ENCODE data around the gene PTAFR. TPM values are rescaled to one million over a fixed set of nuclear protein-coding genes. Genes with fewer than 3 reads are reported as not detected.

The PTAFR gene
- total RNA-seq, 1 experiment from 2014 or later, result 74.2 TPM

DNA sequence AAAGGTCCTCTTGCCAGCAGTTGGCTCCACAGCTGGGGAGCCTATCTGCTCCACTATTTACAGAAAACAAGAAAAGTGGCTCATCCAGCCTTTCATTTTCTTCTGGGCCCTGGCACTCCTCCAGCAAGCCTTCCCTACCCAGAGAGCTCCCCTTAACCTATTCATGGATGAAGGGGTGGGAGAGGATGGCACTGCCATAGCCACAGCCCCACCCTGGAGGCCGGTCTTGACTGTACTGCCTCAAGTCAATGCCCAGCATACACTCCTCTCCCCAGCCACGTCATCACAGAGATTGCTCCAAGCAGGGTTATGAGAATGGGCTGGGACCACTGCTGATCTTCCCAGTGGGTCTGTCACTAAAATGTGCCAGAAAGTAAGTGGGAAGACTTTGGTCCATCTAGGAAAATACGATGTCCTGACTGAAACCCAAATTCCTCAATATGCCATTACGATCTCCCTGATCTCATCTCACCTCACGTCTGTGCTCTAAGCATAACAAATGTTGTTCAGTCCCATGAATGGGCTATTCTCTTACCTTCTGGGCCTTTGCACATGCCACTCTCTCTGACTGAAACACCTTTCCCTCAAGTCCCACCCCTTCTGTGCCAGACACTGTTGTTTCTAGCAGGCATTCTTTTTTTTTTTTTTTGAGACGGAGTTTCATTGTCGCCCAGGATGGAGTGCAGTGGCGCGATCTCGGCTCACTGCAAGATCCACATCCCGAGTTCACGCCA lies 21.4 kb upstream of the PTAFR start:
- H3K4me1 ChIP-seq (ENCODE audit: low read length), result peaks cover 8% of the 10 kb centered on the region
- H2AFZ ChIP-seq (ENCODE audit: low read length), result no peak overlapping the region
- no peaks in the 10 kb centered on the region for H3K9me2 ChIP-seq (replicated peaks; ENCODE audit: insufficient read depth, low read length)
- H3K36me3 ChIP-seq (ENCODE audit: insufficient read depth, low read length), result peaks cover 33% of the 10 kb centered on the region
- no peaks in the 10 kb centered on the region for H3K79me2 ChIP-seq (ENCODE audit: low read length)
- no peak overlapping the region for H3K4me3 ChIP-seq (ENCODE audit: low read length)
- no peak overlapping the region for H3K4me2 ChIP-seq (ENCODE audit: low read depth, low read length, poor library complexity, severe bottlenecking)
- H4K20me1 ChIP-seq (ENCODE audit: insufficient read depth, low read depth, low read length), result no peaks in the 10 kb centered on the region
- H3K27ac ChIP-seq (ENCODE audit: low read length), result no peak overlapping the region
- no peak for DNase-seq
- no peaks in the 10 kb centered on the region for H3K27me3 ChIP-seq (ENCODE audit: low read length)
- no peak overlapping the region for H3K9ac ChIP-seq (ENCODE audit: low read length)
- no peaks in the 10 kb centered on the region for H3K9me3 ChIP-seq (ENCODE audit: low read length)

DNA sequence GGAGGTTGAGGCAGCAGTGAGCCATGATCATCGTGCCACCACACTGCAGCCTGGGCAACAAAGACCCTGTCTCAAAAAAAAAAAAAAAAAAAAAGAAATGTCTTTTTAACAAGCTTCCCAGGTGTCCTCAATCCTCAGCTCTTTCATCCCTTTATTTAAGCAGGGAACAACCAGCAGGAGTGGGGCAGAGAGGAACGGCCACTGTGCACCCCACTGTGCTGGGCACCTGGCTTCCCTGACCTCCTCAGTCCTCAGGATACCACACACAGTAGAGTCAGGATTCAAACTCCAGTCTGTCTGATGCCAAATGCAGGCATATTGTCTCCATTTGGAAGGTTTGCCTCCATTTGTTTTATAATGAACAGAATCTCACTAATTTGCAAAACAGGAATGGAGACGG lies 19.8 kb upstream of the PTAFR start:
- Histone ChIP-seq H3K9me2 (replicated peaks; ENCODE audit: insufficient read depth, low read length) (no peaks in the 10 kb centered on the region), H4K20me1 (ENCODE audit: insufficient read depth, low read depth, low read length) (no peaks in the 10 kb centered on the region), H2AFZ (ENCODE audit: low read length) (no peak overlapping the region), H3K27me3 (ENCODE audit: low read length) (no peaks in the 10 kb centered on the region), H3K79me2 (ENCODE audit: low read length) (no peaks in the 10 kb centered on the region), H3K4me1 (ENCODE audit: low read length) (peaks cover 8% of the 10 kb centered on the region), H3K9ac (ENCODE audit: low read length) (no peak overlapping the region), H3K4me2 (ENCODE audit: low read depth, low read length, poor library complexity, severe bottlenecking) (no peak overlapping the region), H3K27ac (ENCODE audit: low read length) (no peak overlapping the region), H3K4me3 (ENCODE audit: low read length) (no peak overlapping the region), H3K36me3 (ENCODE audit: insufficient read depth, low read length) (peaks cover 32% of the 10 kb centered on the region), H3K9me3 (ENCODE audit: low read length) (no peaks in the 10 kb centered on the region)
- no peak for DNase-seq

DNA sequence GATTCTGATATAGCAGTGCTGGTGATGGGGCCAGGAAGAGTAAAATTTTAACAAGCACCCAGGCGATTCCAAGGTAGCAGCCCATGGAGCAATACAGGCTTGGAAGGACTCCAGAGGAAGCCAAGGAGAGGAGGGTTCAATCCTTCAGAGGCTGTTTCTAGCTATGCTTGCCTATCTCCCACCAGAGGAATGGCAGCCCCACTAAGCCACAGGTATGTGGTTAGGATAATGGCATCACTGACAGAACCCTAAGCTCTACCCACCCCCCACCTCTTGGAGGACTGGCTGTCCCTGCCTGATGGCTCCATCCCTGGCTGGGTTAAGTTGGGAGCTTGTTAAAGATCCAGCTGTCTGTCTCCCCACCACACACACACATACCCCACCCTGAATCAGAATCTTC lies 19.3 kb upstream of the PTAFR start:
- Histone ChIP-seq H3K36me3 (ENCODE audit: insufficient read depth, low read length) (peaks cover 26% of the 10 kb centered on the region), H3K4me3 (ENCODE audit: low read length) (no peak overlapping the region), H3K4me1 (ENCODE audit: low read length) (peaks cover 8% of the 10 kb centered on the region), H3K4me2 (ENCODE audit: low read depth, low read length, poor library complexity, severe bottlenecking) (no peak overlapping the region), H3K79me2 (ENCODE audit: low read length) (no peaks in the 10 kb centered on the region), H3K9me2 (replicated peaks; ENCODE audit: insufficient read depth, low read length) (no peaks in the 10 kb centered on the region), H2AFZ (ENCODE audit: low read length) (no peak overlapping the region), H4K20me1 (ENCODE audit: insufficient read depth, low read depth, low read length) (no peaks in the 10 kb centered on the region), H3K27ac (ENCODE audit: low read length) (no peak overlapping the region), H3K9ac (ENCODE audit: low read length) (no peak overlapping the region), H3K9me3 (ENCODE audit: low read length) (no peaks in the 10 kb centered on the region), H3K27me3 (ENCODE audit: low read length) (no peaks in the 10 kb centered on the region)
- no peak for DNase-seq

DNA sequence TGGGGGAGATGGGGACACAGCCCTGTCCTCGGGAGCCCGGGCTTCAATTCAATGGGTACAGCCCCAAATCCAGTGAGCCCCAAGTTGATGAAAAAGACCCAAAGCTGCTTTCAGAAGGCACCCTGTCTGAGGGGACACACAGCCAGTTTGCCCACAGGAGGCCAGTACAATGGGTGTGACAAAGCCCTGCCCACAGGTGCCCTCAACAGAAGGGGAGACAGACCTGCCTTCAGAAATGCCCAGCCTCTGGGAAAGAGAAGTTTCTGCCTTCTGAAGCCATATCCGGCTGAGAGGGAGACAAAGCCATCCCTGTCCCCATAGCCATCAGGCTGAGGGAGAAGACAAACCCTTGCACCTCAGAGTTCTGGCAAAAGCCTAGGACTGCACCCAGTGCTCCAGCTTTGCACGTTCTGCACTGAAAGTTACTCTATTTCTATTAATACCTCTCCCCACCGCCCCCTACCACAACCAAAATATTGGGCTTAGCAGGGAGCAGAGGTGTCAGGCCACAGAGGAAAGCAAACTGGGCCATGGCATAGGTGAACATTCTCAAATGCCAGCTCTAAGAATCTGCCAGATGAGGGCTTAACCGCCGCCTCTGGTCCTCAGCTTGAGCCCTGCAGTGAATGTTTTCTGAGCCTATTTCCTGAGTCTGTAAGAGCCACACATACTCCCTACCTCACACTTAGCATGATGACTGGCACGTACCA lies 18.0 kb upstream of the PTAFR start:
- no peak overlapping the region for H3K27ac ChIP-seq (ENCODE audit: low read length)
- no peaks in the 10 kb centered on the region for H4K20me1 ChIP-seq (ENCODE audit: insufficient read depth, low read depth, low read length)
- H3K9me3 ChIP-seq (ENCODE audit: low read length), result no peaks in the 10 kb centered on the region
- H3K79me2 ChIP-seq (ENCODE audit: low read length), result no peaks in the 10 kb centered on the region
- no peaks in the 10 kb centered on the region for H3K9me2 ChIP-seq (replicated peaks; ENCODE audit: insufficient read depth, low read length)
- H3K4me2 ChIP-seq (ENCODE audit: low read depth, low read length, poor library complexity, severe bottlenecking), result no peak overlapping the region
- DNase-seq, result no peak
- H3K27me3 ChIP-seq (ENCODE audit: low read length), result no peaks in the 10 kb centered on the region
- no peak overlapping the region for H3K4me3 ChIP-seq (ENCODE audit: low read length)
- peaks cover 8% of the 10 kb centered on the region for H3K4me1 ChIP-seq (ENCODE audit: low read length)
- peaks cover 17% of the 10 kb centered on the region for H3K36me3 ChIP-seq (ENCODE audit: insufficient read depth, low read length)
- H2AFZ ChIP-seq (ENCODE audit: low read length), result no peak overlapping the region
- no peak overlapping the region for H3K9ac ChIP-seq (ENCODE audit: low read length)

DNA sequence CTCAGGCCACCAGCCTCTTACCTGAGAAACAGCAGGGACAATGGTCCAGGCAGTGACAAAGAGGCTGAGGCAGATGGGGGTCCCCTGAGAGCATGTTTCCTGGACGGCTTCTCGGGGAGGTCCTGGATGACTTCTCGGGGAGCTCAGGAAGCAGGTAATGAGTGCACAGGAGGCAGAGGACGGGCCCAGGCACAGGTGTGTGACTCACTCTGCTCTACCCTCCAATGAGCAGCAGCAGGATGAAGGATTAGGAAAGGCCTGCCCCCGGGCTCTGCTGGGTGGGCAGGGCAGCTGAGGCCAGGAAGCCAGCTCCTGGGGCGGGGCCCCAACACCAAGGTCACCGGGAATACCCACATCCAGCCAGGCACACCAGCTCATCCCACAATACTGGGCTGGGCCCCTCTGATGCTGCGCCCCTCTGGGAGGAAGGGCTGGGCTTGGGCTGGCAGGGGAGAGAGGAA lies 17.2 kb upstream of the PTAFR start:
- Histone ChIP-seq H3K36me3 (ENCODE audit: insufficient read depth, low read length) (peaks cover 10% of the 10 kb centered on the region), H3K79me2 (ENCODE audit: low read length) (no peaks in the 10 kb centered on the region), H3K4me2 (ENCODE audit: low read depth, low read length, poor library complexity, severe bottlenecking) (no peak overlapping the region), H3K27ac (ENCODE audit: low read length) (no peak overlapping the region), H3K9me3 (ENCODE audit: low read length) (no peaks in the 10 kb centered on the region), H3K4me3 (ENCODE audit: low read length) (no peak overlapping the region), H3K9ac (ENCODE audit: low read length) (no peak overlapping the region), H3K27me3 (ENCODE audit: low read length) (no peaks in the 10 kb centered on the region), H4K20me1 (ENCODE audit: insufficient read depth, low read depth, low read length) (no peaks in the 10 kb centered on the region), H2AFZ (ENCODE audit: low read length) (no peak overlapping the region), H3K9me2 (replicated peaks; ENCODE audit: insufficient read depth, low read length) (no peaks in the 10 kb centered on the region), H3K4me1 (ENCODE audit: low read length) (peaks cover 8% of the 10 kb centered on the region)
- no peak for DNase-seq

DNA sequence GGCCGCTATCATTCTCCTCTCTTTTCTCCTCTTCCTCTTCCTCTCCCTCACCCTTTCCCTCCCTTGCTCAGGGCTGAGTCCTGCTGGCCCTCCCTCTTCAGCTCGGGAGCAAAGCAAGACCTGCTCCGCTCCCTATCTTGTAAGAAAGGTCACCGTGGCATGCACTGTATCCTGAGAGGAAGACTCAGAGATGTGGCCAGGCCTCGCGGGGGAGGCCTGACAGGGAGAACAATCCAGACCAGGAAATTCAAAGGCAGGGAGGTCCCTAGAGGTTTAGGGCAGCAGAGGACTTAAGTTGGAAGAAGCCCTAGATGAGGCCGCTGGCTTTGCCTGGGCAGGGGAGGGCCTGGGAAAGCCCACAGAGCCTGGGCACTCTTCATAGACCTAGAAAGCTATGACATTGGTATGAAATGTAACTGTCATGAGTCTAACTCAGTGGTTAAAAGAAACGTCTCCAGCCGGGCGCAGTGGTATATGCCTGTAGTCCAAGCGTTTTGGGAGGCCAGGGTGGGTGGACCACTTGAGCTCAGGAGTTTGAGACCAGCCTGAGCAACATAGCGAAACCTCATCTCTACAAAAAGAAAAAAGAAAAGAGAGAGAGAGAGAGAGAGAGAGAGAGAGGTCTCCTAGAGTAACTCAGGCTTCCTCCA lies 14.6 kb upstream of the PTAFR start:
- Histone ChIP-seq H3K9me2 (replicated peaks; ENCODE audit: insufficient read depth, low read length) (no peaks in the 10 kb centered on the region), H3K79me2 (ENCODE audit: low read length) (no peaks in the 10 kb centered on the region), H2AFZ (ENCODE audit: low read length) (no peak overlapping the region), H3K36me3 (ENCODE audit: insufficient read depth, low read length) (no peaks in the 10 kb centered on the region), H3K4me3 (ENCODE audit: low read length) (no peak overlapping the region), H3K27me3 (ENCODE audit: low read length) (no peaks in the 10 kb centered on the region), H4K20me1 (ENCODE audit: insufficient read depth, low read depth, low read length) (no peaks in the 10 kb centered on the region), H3K4me1 (ENCODE audit: low read length) (no peaks in the 10 kb centered on the region; the same call in 1 of the 2 replicates), H3K27ac (ENCODE audit: low read length) (no peak overlapping the region), H3K9me3 (ENCODE audit: low read length) (no peaks in the 10 kb centered on the region), H3K4me2 (ENCODE audit: low read depth, low read length, poor library complexity, severe bottlenecking) (no peak overlapping the region), H3K9ac (ENCODE audit: low read length) (no peak overlapping the region)
- no peak for DNase-seq

DNA sequence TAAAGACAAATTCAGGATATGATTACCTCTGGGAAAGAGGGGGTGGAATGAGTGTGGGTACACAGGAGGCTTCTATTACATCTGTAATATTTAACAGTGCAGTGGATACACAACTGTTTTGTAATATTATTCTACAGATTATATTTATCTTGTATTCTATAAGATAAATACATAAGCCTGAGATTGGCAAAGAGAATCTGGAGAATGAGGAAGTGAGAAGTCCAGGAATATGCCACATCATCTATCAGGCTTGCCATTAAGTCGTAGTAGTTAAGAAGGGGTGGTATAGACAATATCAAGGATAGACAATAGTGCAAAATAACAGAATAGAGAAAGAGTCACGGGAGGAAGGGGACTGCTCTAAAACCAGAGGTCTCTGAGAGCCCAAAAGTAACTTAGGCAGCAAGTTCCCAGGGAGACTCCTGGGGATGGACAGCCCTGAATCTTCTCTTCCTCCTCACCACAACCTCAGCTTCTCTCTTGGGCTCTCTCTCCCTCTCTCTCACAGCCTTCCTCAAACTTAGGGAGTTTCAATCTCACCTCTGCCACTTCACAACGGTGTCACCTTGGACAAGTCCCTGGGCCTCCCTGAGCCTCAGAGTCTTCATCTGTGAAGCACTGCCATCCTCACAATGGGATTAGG lies 14.0 kb upstream of the PTAFR start:
- no peak overlapping the region for H2AFZ ChIP-seq (ENCODE audit: low read length)
- H3K36me3 ChIP-seq (ENCODE audit: insufficient read depth, low read length), result no peaks in the 10 kb centered on the region
- no peaks in the 10 kb centered on the region for H3K9me2 ChIP-seq (replicated peaks; ENCODE audit: insufficient read depth, low read length)
- no peak overlapping the region for H3K27ac ChIP-seq (ENCODE audit: low read length)
- H3K9ac ChIP-seq (ENCODE audit: low read length), result no peak overlapping the region
- no peaks in the 10 kb centered on the region for H3K27me3 ChIP-seq (ENCODE audit: low read length)
- no peak for DNase-seq
- H3K9me3 ChIP-seq (ENCODE audit: low read length), result no peaks in the 10 kb centered on the region
- no peaks in the 10 kb centered on the region; the same call in 1 of the 2 replicates for H3K4me1 ChIP-seq (ENCODE audit: low read length)
- H4K20me1 ChIP-seq (ENCODE audit: insufficient read depth, low read depth, low read length), result no peaks in the 10 kb centered on the region
- no peak overlapping the region for H3K4me3 ChIP-seq (ENCODE audit: low read length)
- H3K79me2 ChIP-seq (ENCODE audit: low read length), result no peaks in the 10 kb centered on the region
- H3K4me2 ChIP-seq (ENCODE audit: low read depth, low read length, poor library complexity, severe bottlenecking), result no peak overlapping the region

DNA sequence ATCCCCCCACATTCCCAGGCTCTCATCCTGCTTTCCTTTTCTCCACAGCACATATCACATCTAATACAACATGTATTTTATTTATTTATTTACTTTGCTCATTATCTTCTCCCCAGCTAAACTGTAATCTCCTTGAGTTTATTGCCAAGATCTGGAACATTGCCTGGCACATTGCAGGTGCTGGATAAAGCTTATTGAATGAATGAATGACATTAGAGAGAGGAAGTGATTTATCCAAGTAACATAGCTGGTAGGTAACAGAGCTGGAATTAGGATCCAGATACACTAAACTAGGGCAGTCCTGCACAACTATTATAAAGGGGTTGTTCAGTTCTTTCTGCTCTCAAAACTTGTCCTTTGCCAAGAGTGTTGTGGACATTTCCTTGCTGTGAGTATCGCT lies 8.6 kb upstream of the PTAFR start:
- H3K27me3 ChIP-seq (ENCODE audit: low read length), result no peaks in the 10 kb centered on the region
- no peak overlapping the region for H3K9ac ChIP-seq (ENCODE audit: low read length)
- H3K27ac ChIP-seq (ENCODE audit: low read length), result no peak overlapping the region
- no peak overlapping the region for H2AFZ ChIP-seq (ENCODE audit: low read length)
- H3K4me1 ChIP-seq (ENCODE audit: low read length), result peaks cover 16% of the 10 kb centered on the region
- H3K36me3 ChIP-seq (ENCODE audit: insufficient read depth, low read length), result no peaks in the 10 kb centered on the region
- H3K9me2 ChIP-seq (replicated peaks; ENCODE audit: insufficient read depth, low read length), result no peaks in the 10 kb centered on the region
- no peaks in the 10 kb centered on the region for H3K9me3 ChIP-seq (ENCODE audit: low read length)
- H3K79me2 ChIP-seq (ENCODE audit: low read length), result no peaks in the 10 kb centered on the region
- H4K20me1 ChIP-seq (ENCODE audit: insufficient read depth, low read depth, low read length), result no peaks in the 10 kb centered on the region
- no peak for DNase-seq
- no peak overlapping the region for H3K4me2 ChIP-seq (ENCODE audit: low read depth, low read length, poor library complexity, severe bottlenecking)
- H3K4me3 ChIP-seq (ENCODE audit: low read length), result no peak overlapping the region
